Upper lobe of right lung (tissue), 1 donor: Measurements from ENCODE around the gene DBR1. TPM values are rescaled to one million over a fixed set of nuclear protein-coding genes. Genes with fewer than 3 reads are reported as not detected.

Experiments used
- total RNA-seq: library from RNA; stranded (reverse); fragmentation: NEBNext Ultra II Directional; extraction: Animal tissue kit (Norgen Biotek cat#: 25700); gene quantifications from one replicate; pipeline ENCODE4 v1.2.1, GENCODE V29; 2021
- donor health status: DM: no; HTN: yes; CAD: no; lungs with severe emphysema.

DBR1 gene
- total RNA-seq, 1 donor from 2014 or later, result 14.8 TPM

Other genes starting within 250 kb of the DBR1 start
- gene CLDN18, start 164.8 kb downstream of the DBR1 start, total RNA-seq, result 197 TPM
- gene DZIP1L, start 59.3 kb downstream of the DBR1 start, total RNA-seq, result 8.1 TPM
- not detected for gene A4GNT, start 42.5 kb downstream of the DBR1 start, total RNA-seq
- 50.3 TPM for gene ARMC8, start 12.4 kb upstream of the DBR1 start, total RNA-seq
- not detected for gene NME9, start 154.9 kb upstream of the DBR1 start, total RNA-seq
- gene MRAS, start 173.7 kb upstream of the DBR1 start, total RNA-seq, result 79.4 TPM